ENCODE measurements around the gene GUCY2C. TPM values are rescaled to one million over a fixed set of nuclear protein-coding genes. Genes with fewer than 3 reads are reported as not detected.

The GUCY2C gene
- total RNA-seq, 2 experiments from 2014 or later, result not detected

- Mint-ChIP-seq H3K27ac (no peak overlapping the region), H3K36me3 (ENCODE audit: low read depth) (no peaks in the 10 kb centered on the region), H3K4me1 (peaks cover 10% of the 10 kb centered on the region), H3K27me3 (peaks cover 14% of the 10 kb centered on the region), H3K9me3 (peaks cover 7% of the 10 kb centered on the region), H3K4me3 (no peak overlapping the region)
- ChIA-PET CTCF (interaction anchor here (1.6 kb wide), 1 partner anchor 13 kb away, joined by 5 read pairs; no protein-coding TSS in a partner anchor), POLR2A (interaction anchor here (0.6 kb wide), 1 partner anchor 1941 kb away, joined by 4 read pairs; no protein-coding TSS in a partner anchor)
- DNase-seq, result no peak
These were observed 58.3 kb downstream of the GUCY2C start for GRCh38 chr12:14638066-14638465.

GRCh38 chr12:14635776-14636175 lies 60.6 kb downstream of the GUCY2C start:
- Mint-ChIP-seq H3K9me3 (peaks cover 7% of the 10 kb centered on the region), H3K4me1 (peaks cover 1% of the 10 kb centered on the region), H3K27ac (no peak overlapping the region), H3K27me3 (peaks cover 14% of the 10 kb centered on the region), H3K36me3 (ENCODE audit: low read depth) (no peaks in the 10 kb centered on the region), H3K4me3 (no peak overlapping the region)
- ChIA-PET CTCF (no interaction called here), POLR2A (no interaction called here)
- DNase-seq, result no peak

GRCh38 chr12:14630793-14631192 lies 65.6 kb downstream of the GUCY2C start:
- no peak overlapping the region for H3K4me3 Mint-ChIP-seq
- no peaks in the 10 kb centered on the region for H3K36me3 Mint-ChIP-seq (ENCODE audit: low read depth)
- peaks cover 3% of the 10 kb centered on the region for H3K9me3 Mint-ChIP-seq
- no peak for DNase-seq
- ChIA-PET CTCF (interaction anchor here (0.6 kb wide), 1 partner anchor 35 kb away, joined by 3 read pairs; no protein-coding TSS in a partner anchor), POLR2A (no interaction called here)
- H3K27ac Mint-ChIP-seq, result no peak overlapping the region
- peaks cover 9% of the 10 kb centered on the region for H3K27me3 Mint-ChIP-seq
- H3K4me1 Mint-ChIP-seq, result peaks cover 1% of the 10 kb centered on the region

GRCh38 chr12:14629832-14630710 lies 66.3 kb downstream of the GUCY2C start:
- POLR2A ChIA-PET, result interaction anchor here (0.6 kb wide), 1 partner anchor 772 kb away, joined by 5 read pairs; no protein-coding TSS in a partner anchor

GRCh38 chr12:14628771-14629170 lies 67.6 kb downstream of the GUCY2C start:
- no peak overlapping the region for H3K27ac Mint-ChIP-seq
- POLR2A ChIA-PET, result no interaction called here
- CTCF ChIA-PET, result interaction anchor here (0.7 to 2.0 kb wide), 3 partner anchors 9 to 656 kb away, joined by 3 to 12 read pairs (median 4); no protein-coding TSS in a partner anchor
- H3K9me3 Mint-ChIP-seq, result no peaks in the 10 kb centered on the region
- no peaks in the 10 kb centered on the region for H3K36me3 Mint-ChIP-seq (ENCODE audit: low read depth)
- H3K4me3 Mint-ChIP-seq, result no peak overlapping the region
- peaks cover 6% of the 10 kb centered on the region for H3K27me3 Mint-ChIP-seq
- DNase-seq, result no peak
- no peaks in the 10 kb centered on the region for H3K4me1 Mint-ChIP-seq

More at GRCh38 chr12:14629832-14630710, 66.3 kb downstream of the GUCY2C start:
- peak; percentile 70 for DNase-seq
- peaks cover 8% of the 10 kb centered on the region for H3K27me3 Mint-ChIP-seq
- H3K4me3 Mint-ChIP-seq, result no peak overlapping the region
- peaks cover 1% of the 10 kb centered on the region for H3K4me1 Mint-ChIP-seq
- CTCF ChIA-PET, result interaction anchor here (0.6 to 2.0 kb wide), 8 partner anchors 9 to 125 kb away, joined by 3 to 12 read pairs (median 3); no protein-coding TSS in a partner anchor
- H3K9me3 Mint-ChIP-seq, result peaks cover 2% of the 10 kb centered on the region
- H3K27ac Mint-ChIP-seq, result no peak overlapping the region
- no peaks in the 10 kb centered on the region for H3K36me3 Mint-ChIP-seq (ENCODE audit: low read depth)

GRCh38 chr12:14621826-14622225 lies 74.6 kb downstream of the GUCY2C start:
- ChIA-PET POLR2A (no interaction called here), CTCF (no interaction called here)
- Mint-ChIP-seq H3K36me3 (ENCODE audit: low read depth) (no peaks in the 10 kb centered on the region), H3K27me3 (peaks cover under 1% of the 10 kb centered on the region), H3K4me1 (no peaks in the 10 kb centered on the region), H3K9me3 (no peaks in the 10 kb centered on the region), H3K4me3 (no peak overlapping the region), H3K27ac (no peak overlapping the region)
- no peak for DNase-seq

GRCh38 chr12:14619741-14620501 lies 76.5 kb downstream of the GUCY2C start:
- H3K4me3 Mint-ChIP-seq, result no peak overlapping the region
- CTCF ChIA-PET, result interaction anchor here (0.6 to 1.6 kb wide), 4 partner anchors 8 to 401 kb away, joined by 3 to 4 read pairs (median 3); no protein-coding TSS in a partner anchor
- POLR2A ChIA-PET, result no interaction called here

GRCh38 chr12:14618983-14619382 lies 77.4 kb downstream of the GUCY2C start:
- DNase-seq, result peak; percentile 13
- Mint-ChIP-seq H3K27me3 (no peaks in the 10 kb centered on the region), H3K36me3 (ENCODE audit: low read depth) (no peaks in the 10 kb centered on the region), H3K4me3 (no peak overlapping the region), H3K4me1 (no peaks in the 10 kb centered on the region), H3K9me3 (no peaks in the 10 kb centered on the region), H3K27ac (no peak overlapping the region)
- CTCF ChIA-PET, result interaction anchor here (1.0 to 1.6 kb wide), 3 partner anchors 9 to 381 kb away, joined by 3 to 4 read pairs (median 3); no protein-coding TSS in a partner anchor
- POLR2A ChIA-PET, result no interaction called here

More at GRCh38 chr12:14619741-14620501, 76.5 kb downstream of the GUCY2C start:
- Mint-ChIP-seq H3K36me3 (ENCODE audit: low read depth) (no peaks in the 10 kb centered on the region), H3K4me1 (no peaks in the 10 kb centered on the region), H3K27ac (no peak overlapping the region), H3K9me3 (no peaks in the 10 kb centered on the region), H3K27me3 (no peaks in the 10 kb centered on the region)
- DNase-seq, result no peak

- Mint-ChIP-seq H3K27me3 (peaks cover 3% of the 10 kb centered on the region), H3K27ac (no peak overlapping the region), H3K4me3 (no peak overlapping the region), H3K36me3 (ENCODE audit: low read depth) (no peaks in the 10 kb centered on the region), H3K9me3 (peaks cover 8% of the 10 kb centered on the region), H3K4me1 (no peaks in the 10 kb centered on the region)
- ChIA-PET POLR2A (no interaction called here), CTCF (no interaction called here)
- DNase-seq, result no peak
These were observed 81.7 kb downstream of the GUCY2C start for GRCh38 chr12:14614704-14615121.

GRCh38 chr12:14613718-14614117 lies 82.7 kb downstream of the GUCY2C start:
- no peak for DNase-seq
- ChIA-PET CTCF (interaction anchor here (0.9 kb wide), 1 partner anchor 12 kb away, joined by 3 read pairs; no protein-coding TSS in a partner anchor), POLR2A (no interaction called here)
- Mint-ChIP-seq H3K4me1 (no peaks in the 10 kb centered on the region), H3K27ac (no peak overlapping the region), H3K27me3 (peaks cover 5% of the 10 kb centered on the region), H3K4me3 (no peak overlapping the region), H3K36me3 (ENCODE audit: low read depth) (no peaks in the 10 kb centered on the region), H3K9me3 (peaks cover 8% of the 10 kb centered on the region)

GRCh38 chr12:14612898-14613445 lies 83.4 kb downstream of the GUCY2C start:
- no peak for DNase-seq
- no peak overlapping the region for H3K4me3 Mint-ChIP-seq
- H3K27ac Mint-ChIP-seq, result no peak overlapping the region
- peaks cover 9% of the 10 kb centered on the region for H3K27me3 Mint-ChIP-seq
- CTCF ChIA-PET, result interaction anchor here (0.9 kb wide), 1 partner anchor 12 kb away, joined by 3 read pairs; no protein-coding TSS in a partner anchor
- H3K4me1 Mint-ChIP-seq, result no peaks in the 10 kb centered on the region
- peaks cover 12% of the 10 kb centered on the region for H3K9me3 Mint-ChIP-seq
- POLR2A ChIA-PET, result no interaction called here
- no peaks in the 10 kb centered on the region for H3K36me3 Mint-ChIP-seq (ENCODE audit: low read depth)

GRCh38 chr12:14612250-14612649 lies 84.1 kb downstream of the GUCY2C start:
- CTCF ChIA-PET, result interaction anchor here (0.7 kb wide), 1 partner anchor 31 kb away, joined by 3 read pairs; no protein-coding TSS in a partner anchor

More at GRCh38 chr12:14612250-14612649, 84.1 kb downstream of the GUCY2C start:
- H3K27ac Mint-ChIP-seq, result no peak overlapping the region
- no peaks in the 10 kb centered on the region for H3K4me1 Mint-ChIP-seq
- no peaks in the 10 kb centered on the region for H3K36me3 Mint-ChIP-seq (ENCODE audit: low read depth)
- peaks cover 9% of the 10 kb centered on the region for H3K27me3 Mint-ChIP-seq
- no peak for DNase-seq
- POLR2A ChIA-PET, result no interaction called here
- H3K9me3 Mint-ChIP-seq, result peaks cover 16% of the 10 kb centered on the region
- H3K4me3 Mint-ChIP-seq, result no peak overlapping the region
